Adipocyte (in vitro differentiated cells): ENCODE results near the gene PRKAB2.

Experiments used
- DNase-seq: peaks from one replicate; pipeline ENCODE4 v3.0.0-alpha.2; 2015; ENCODE audit warnings: low read depth
- H3K27me3 ChIP-seq: replicated peaks from 2 replicates; pipeline ENCODE4 v1.7.0; 2013; ENCODE audit warnings: mild to moderate bottlenecking, low read length, moderate library complexity; ENCODE audit not compliant: control insufficient read depth, insufficient read depth
- H3K36me3 ChIP-seq: 2 replicates; pipeline ENCODE4 v1.7.0; 2013; ENCODE audit warnings: low read length, mild to moderate bottlenecking, moderate library complexity; ENCODE audit not compliant: control insufficient read depth, insufficient read depth, severe bottlenecking
- H3K4me1 ChIP-seq: 2 replicates; pipeline ENCODE4 v1.7.0; 2013; ENCODE audit warnings: mild to moderate bottlenecking, low read length, moderate library complexity; ENCODE audit not compliant: control insufficient read depth, insufficient read depth
- H3K4me3 ChIP-seq: 2 replicates; pipeline ENCODE4 v1.7.0; 2013; ENCODE audit warnings: mild to moderate bottlenecking, low read length, moderate library complexity
- H3K9ac ChIP-seq: 2 replicates; pipeline ENCODE4 v1.7.0; 2013; ENCODE audit warnings: mild to moderate bottlenecking, low read length, moderate library complexity
- H3K9me3 ChIP-seq: 2 replicates; pipeline ENCODE4 v1.7.0; 2013; ENCODE audit warnings: mild to moderate bottlenecking, low read length, moderate library complexity; ENCODE audit not compliant: control insufficient read depth

PRKAB2 gene

GRCh38 chr1:147172168-147173016 is at the start of gene PRKAB2:
Gene PRKAB2 (minus strand): TSS chr1:147172470. CDS start chr1:147172144, 326 bp downstream.
- Histone ChIP-seq H3K4me1 (peaks cover 62% of the 10 kb centered on the region), H3K36me3 (no peaks in the 10 kb centered on the region), H3K4me3 (peak within 1 kb of the TSS; percentile 88), H3K9me3 (no peaks in the 10 kb centered on the region), H3K9ac (peak within 1 kb of the TSS; percentile 96), H3K27me3 (no peaks in the 10 kb centered on the region)
- DNase-seq: peak; percentile 98

- Histone ChIP-seq H3K4me1 (no peaks in the 10 kb centered on the region), H3K27me3 (no peaks in the 10 kb centered on the region), H3K4me3 (no peak overlapping the region), H3K9ac (no peak overlapping the region), H3K36me3 (no peaks in the 10 kb centered on the region), H3K9me3 (no peaks in the 10 kb centered on the region)
- no peak for DNase-seq
Observed at GRCh38 chr1:147218606-147219005, 46.3 kb upstream of the PRKAB2 start.

- H3K9me3 ChIP-seq: no peaks in the 10 kb centered on the region
- H3K27me3 ChIP-seq: no peaks in the 10 kb centered on the region
- DNase-seq: no peak
- no peaks in the 10 kb centered on the region for H3K36me3 ChIP-seq
- H3K4me3 ChIP-seq: no peak overlapping the region
- no peaks in the 10 kb centered on the region for H3K4me1 ChIP-seq
- no peak overlapping the region for H3K9ac ChIP-seq
Observed at GRCh38 chr1:147217141-147217540, 44.9 kb upstream of the PRKAB2 start.

GRCh38 chr1:147216124-147216523 is 43.9 kb upstream of the PRKAB2 start:
- no peaks in the 10 kb centered on the region for H3K27me3 ChIP-seq
- no peak for DNase-seq
- no peaks in the 10 kb centered on the region for H3K36me3 ChIP-seq
- no peaks in the 10 kb centered on the region for H3K9me3 ChIP-seq
- no peaks in the 10 kb centered on the region for H3K4me1 ChIP-seq
- no peak overlapping the region for H3K4me3 ChIP-seq
- no peak overlapping the region for H3K9ac ChIP-seq

- Histone ChIP-seq H3K9me3 (no peaks in the 10 kb centered on the region), H3K4me3 (no peak overlapping the region), H3K36me3 (no peaks in the 10 kb centered on the region), H3K4me1 (no peaks in the 10 kb centered on the region), H3K9ac (no peak overlapping the region), H3K27me3 (no peaks in the 10 kb centered on the region)
- DNase-seq: no peak
Observed at GRCh38 chr1:147215540-147215916, 43.3 kb upstream of the PRKAB2 start.

GRCh38 chr1:147214842-147215539 is 42.7 kb upstream of the PRKAB2 start:
- no peak overlapping the region for H3K9ac ChIP-seq
- H3K36me3 ChIP-seq: no peaks in the 10 kb centered on the region
- H3K27me3 ChIP-seq: no peaks in the 10 kb centered on the region
- no peaks in the 10 kb centered on the region for H3K9me3 ChIP-seq
- DNase-seq: peak; percentile 26
- no peak overlapping the region for H3K4me3 ChIP-seq
- no peaks in the 10 kb centered on the region for H3K4me1 ChIP-seq

GRCh38 chr1:147214325-147214724 is 42.1 kb upstream of the PRKAB2 start:
- H3K4me3 ChIP-seq: no peak overlapping the region
- DNase-seq: peak; percentile 6
- no peaks in the 10 kb centered on the region for H3K9me3 ChIP-seq
- H3K4me1 ChIP-seq: no peaks in the 10 kb centered on the region
- H3K27me3 ChIP-seq: no peaks in the 10 kb centered on the region
- H3K36me3 ChIP-seq: no peaks in the 10 kb centered on the region
- no peak overlapping the region for H3K9ac ChIP-seq

- H3K9ac ChIP-seq: no peak overlapping the region
- DNase-seq: no peak
- no peaks in the 10 kb centered on the region for H3K36me3 ChIP-seq
- no peak overlapping the region for H3K4me3 ChIP-seq
- no peaks in the 10 kb centered on the region for H3K9me3 ChIP-seq
- no peaks in the 10 kb centered on the region for H3K27me3 ChIP-seq
- no peaks in the 10 kb centered on the region for H3K4me1 ChIP-seq
Observed at GRCh38 chr1:147213271-147213670, 41.0 kb upstream of the PRKAB2 start.

- no peaks in the 10 kb centered on the region for H3K4me1 ChIP-seq
- no peak overlapping the region for H3K4me3 ChIP-seq
- no peak overlapping the region for H3K9ac ChIP-seq
- no peak for DNase-seq
- no peaks in the 10 kb centered on the region for H3K9me3 ChIP-seq
- H3K36me3 ChIP-seq: no peaks in the 10 kb centered on the region
- no peaks in the 10 kb centered on the region for H3K27me3 ChIP-seq
Observed at GRCh38 chr1:147211577-147211976, 39.3 kb upstream of the PRKAB2 start.

GRCh38 chr1:147210987-147211386 is 38.7 kb upstream of the PRKAB2 start:
- Histone ChIP-seq H3K27me3 (no peaks in the 10 kb centered on the region), H3K4me3 (no peak overlapping the region), H3K36me3 (no peaks in the 10 kb centered on the region), H3K9me3 (no peaks in the 10 kb centered on the region), H3K9ac (no peak overlapping the region), H3K4me1 (no peaks in the 10 kb centered on the region)
- no peak for DNase-seq

- H3K9me3 ChIP-seq: no peaks in the 10 kb centered on the region
- DNase-seq: no peak
- no peaks in the 10 kb centered on the region for H3K36me3 ChIP-seq
- H3K9ac ChIP-seq: no peak overlapping the region
- no peaks in the 10 kb centered on the region for H3K4me1 ChIP-seq
- no peaks in the 10 kb centered on the region for H3K27me3 ChIP-seq
- H3K4me3 ChIP-seq: no peak overlapping the region
Observed at GRCh38 chr1:147209825-147210821, 37.9 kb upstream of the PRKAB2 start.
